Gastroesophageal sphincter (tissue), 3 donors: Measurements from ENCODE around the gene SLC4A1AP.

Experiments used
- EP300 ChIP-seq: sonication (generic); formaldehyde crosslinking; IDR thresholded peaks from one replicate; pipeline ENCODE4 v1.6.1; 2017; ENCODE audit warnings: antibody characterized with exemption, mild to moderate bottlenecking
- POLR2A ChIP-seq, 2 donors: fragments of 450-650 bp; IDR thresholded peaks; one replicate each; pipeline ENCODE4 v1.6.1; 2017; ENCODE audit warnings: antibody characterized with exemption in 2 of 2, mild to moderate bottlenecking in 2 of 2, moderate library complexity in 1 of 2
- POLR2AphosphoS5 ChIP-seq: sonication (generic); formaldehyde crosslinking; IDR thresholded peaks from one replicate; pipeline ENCODE4 v1.6.1; 2017; ENCODE audit warnings: antibody characterized with exemption
- TF ChIP-seq, protein P1 (sequence below), 4 experiments: fragments of 200-600 bp in 2 of 4; fragments of 450-650 bp in 2 of 4; sonication (generic) in 1 of 4; IDR thresholded peaks; one replicate each; pipeline ENCODE4 v1.5.1; 2017 to 2019; ENCODE audit warnings: antibody characterized with exemption in 4 of 4, mild to moderate bottlenecking in 2 of 4, moderate library complexity in 2 of 4

DNA sequence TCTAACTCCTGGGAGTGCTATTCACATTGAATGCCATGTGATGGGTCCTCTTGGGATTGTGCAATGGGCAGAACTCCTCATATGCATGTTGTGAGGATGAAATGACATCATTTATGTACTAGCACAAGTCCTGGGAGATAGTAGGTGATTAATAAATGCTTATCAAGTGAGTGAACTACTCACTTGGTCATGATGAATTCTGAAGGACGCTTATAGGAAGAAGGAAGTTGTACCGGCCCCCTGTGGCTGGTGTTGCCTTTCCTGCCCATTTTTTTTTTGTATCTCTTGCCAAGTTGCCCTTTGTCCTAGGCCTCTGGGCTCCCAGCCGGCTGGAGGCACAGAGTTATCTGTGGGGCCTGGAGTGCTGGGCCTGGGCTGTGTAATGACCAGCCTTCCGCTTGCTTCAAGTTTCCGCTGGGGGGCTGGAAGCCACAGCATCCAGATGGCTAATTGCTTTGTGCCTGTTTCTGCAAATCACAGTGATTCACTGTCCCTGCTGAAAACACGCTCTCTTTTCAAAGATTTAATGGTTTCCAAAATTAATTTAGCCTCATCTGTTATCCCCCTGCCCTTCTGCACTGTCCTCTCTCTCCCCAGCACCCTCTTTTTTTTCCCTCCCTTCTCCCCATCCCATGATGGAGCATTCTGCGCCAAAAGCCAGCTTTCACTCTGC is 74.1 kb downstream of the SLC4A1AP start:
- TF ChIP-seq POLR2A (IDR thresholded peaks at IDR 0.05) (no peak), POLR2AphosphoS5 (no peak), EP300 (no peak)
- TF ChIP-seq, protein P1, sequence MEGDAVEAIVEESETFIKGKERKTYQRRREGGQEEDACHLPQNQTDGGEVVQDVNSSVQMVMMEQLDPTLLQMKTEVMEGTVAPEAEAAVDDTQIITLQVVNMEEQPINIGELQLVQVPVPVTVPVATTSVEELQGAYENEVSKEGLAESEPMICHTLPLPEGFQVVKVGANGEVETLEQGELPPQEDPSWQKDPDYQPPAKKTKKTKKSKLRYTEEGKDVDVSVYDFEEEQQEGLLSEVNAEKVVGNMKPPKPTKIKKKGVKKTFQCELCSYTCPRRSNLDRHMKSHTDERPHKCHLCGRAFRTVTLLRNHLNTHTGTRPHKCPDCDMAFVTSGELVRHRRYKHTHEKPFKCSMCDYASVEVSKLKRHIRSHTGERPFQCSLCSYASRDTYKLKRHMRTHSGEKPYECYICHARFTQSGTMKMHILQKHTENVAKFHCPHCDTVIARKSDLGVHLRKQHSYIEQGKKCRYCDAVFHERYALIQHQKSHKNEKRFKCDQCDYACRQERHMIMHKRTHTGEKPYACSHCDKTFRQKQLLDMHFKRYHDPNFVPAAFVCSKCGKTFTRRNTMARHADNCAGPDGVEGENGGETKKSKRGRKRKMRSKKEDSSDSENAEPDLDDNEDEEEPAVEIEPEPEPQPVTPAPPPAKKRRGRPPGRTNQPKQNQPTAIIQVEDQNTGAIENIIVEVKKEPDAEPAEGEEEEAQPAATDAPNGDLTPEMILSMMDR (IDR thresholded peaks at IDR 0.05): no peak
